Muscle of leg (tissue), 11 donors: ENCODE data around the gene CLN6. TPM values are rescaled to one million over a fixed set of nuclear protein-coding genes. Genes with fewer than 3 reads are reported as not detected.
"Not testable (repeated sequence)": the region's sequence is repeated elsewhere in the genome, so short reads cannot be mapped to it uniquely, and the experiment has no call there.

Experiments
- DNase-seq: peaks from one replicate; pipeline ENCODE4 v3.0.0; 2013
- H3K27ac ChIP-seq: one replicate; pipeline ENCODE4 v1.5.1; 2013; ENCODE audit warnings: mild to moderate bottlenecking, low read length, control low read depth
- H3K27me3 ChIP-seq: one replicate; pipeline ENCODE4 v1.6.1; 2013; ENCODE audit warnings: low read length; ENCODE audit not compliant: control insufficient read depth, insufficient read depth
- H3K36me3 ChIP-seq: one replicate; pipeline ENCODE4 v1.6.1; 2013; ENCODE audit warnings: low read length; ENCODE audit not compliant: control insufficient read depth, insufficient read depth
- H3K4me1 ChIP-seq: one replicate; pipeline ENCODE4 v1.6.1; 2013; ENCODE audit warnings: low read length; ENCODE audit not compliant: control insufficient read depth, insufficient read depth
- H3K4me3 ChIP-seq: one replicate; pipeline ENCODE4 v1.5.1; 2013; ENCODE audit warnings: low read length, control low read depth
- H3K9me3 ChIP-seq: replicated peaks from 2 replicates; pipeline ENCODE4 v1.6.1; 2013; ENCODE audit warnings: low read depth, low read length; ENCODE audit not compliant: control insufficient read depth
- WGBS: methylation state at CpG from one replicate; pipeline ENCODE4 v1.1.5; 2013; ENCODE audit warnings: missing lambda C conversion rate; ENCODE audit not compliant: insufficient coverage; 5-methylcytosine and 5-hydroxymethylcytosine counted together
- polyA plus RNA-seq, 8 donors: library from polyadenylated mRNA; unstranded; fragments of 120-200 nt; gene quantifications; one replicate each; pipeline versions ENCODE4 v1.2.1 to v1.2.3, GENCODE V29; 2013; ENCODE audit warnings: inconsistent platforms in 1 of 8, low replicate concordance in 1 of 8; ENCODE audit not compliant: insufficient read length in 8 of 8, insufficient read depth in 1 of 8
- total RNA-seq: library from RNA; stranded (reverse); fragments of 120-200 nt; gene quantifications from one replicate; pipeline ENCODE4 v1.2.4, GENCODE V29; 2013

The CLN6 gene
- total and polyA plus RNA-seq, 9 donors: 8.2 to 22.0 (median 16.5) TPM

- Histone ChIP-seq H3K4me3 (no peak overlapping the region), H3K27me3 (no peaks in the 10 kb centered on the region), H3K36me3 (peaks cover 6% of the 10 kb centered on the region), H3K4me1 (peaks cover 45% of the 10 kb centered on the region), H3K27ac (no peak overlapping the region), H3K9me3 (no peaks in the 10 kb centered on the region)
- DNase-seq: no peak
- 89% methylated on average over 4 of the region's 12 CpGs for WGBS
These were observed 22.2 kb downstream of the CLN6 start for GRCh38 chr15:68207176-68207935.

DNA sequence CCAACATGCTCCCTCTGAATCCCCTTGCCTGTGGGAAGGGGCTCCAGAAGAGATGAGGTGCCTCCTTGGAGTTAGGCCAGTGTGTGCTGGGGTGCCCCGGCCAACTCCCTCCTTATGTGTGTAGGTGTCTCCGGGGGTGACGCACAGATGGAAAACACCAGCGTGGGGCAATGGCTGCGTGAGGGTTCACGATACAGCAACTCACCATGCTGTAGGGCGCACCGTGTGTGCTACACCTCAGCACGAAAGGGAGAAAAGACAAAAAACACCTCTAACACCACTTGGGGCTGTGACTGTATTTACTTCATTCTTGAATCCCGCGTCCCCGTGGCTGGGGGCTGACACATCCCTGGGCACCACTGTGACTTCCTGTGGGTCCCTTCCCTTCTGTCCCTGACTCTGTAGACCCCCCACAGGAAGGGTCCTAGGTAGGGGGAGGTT lies 22.8 kb downstream of the CLN6 start:
- Histone ChIP-seq H3K36me3 (peaks cover 6% of the 10 kb centered on the region), H3K4me3 (no peak overlapping the region), H3K27me3 (no peaks in the 10 kb centered on the region), H3K9me3 (no peaks in the 10 kb centered on the region), H3K4me1 (peaks cover 45% of the 10 kb centered on the region), H3K27ac (no peak overlapping the region)
- 88% methylated on average over 9 of the region's 12 CpGs for WGBS
- no peak for DNase-seq

- H3K36me3 ChIP-seq: peaks cover 2% of the 10 kb centered on the region
- no peaks in the 10 kb centered on the region for H3K9me3 ChIP-seq
- no peak overlapping the region for H3K4me3 ChIP-seq
- peak; percentile 84 for DNase-seq
- H3K27me3 ChIP-seq: no peaks in the 10 kb centered on the region
- H3K27ac ChIP-seq: peak overlapping the region; percentile 65
- H3K4me1 ChIP-seq: peaks cover 42% of the 10 kb centered on the region
- 41% methylated on average over 7 of the region's 14 CpGs for WGBS
These were observed 23.5 kb downstream of the CLN6 start for GRCh38 chr15:68205954-68206539.

GRCh38 chr15:68205558-68205944 lies 24.0 kb downstream of the CLN6 start:
- DNase-seq: no peak
- H3K27me3 ChIP-seq: no peaks in the 10 kb centered on the region
- H3K4me3 ChIP-seq: no peak overlapping the region
- H3K36me3 ChIP-seq: peaks cover 2% of the 10 kb centered on the region
- H3K9me3 ChIP-seq: no peaks in the 10 kb centered on the region
- peaks cover 39% of the 10 kb centered on the region for H3K4me1 ChIP-seq
- H3K27ac ChIP-seq: peak overlapping the region; percentile 65
- 62% methylated on average over 8 of the region's 13 CpGs for WGBS

GRCh38 chr15:68204776-68205557 lies 24.6 kb downstream of the CLN6 start, which contains the start of gene CALML4:
CALML4 (minus strand) TSS chr15:68205332; CDS start chr15:68205247, 85 bp downstream.
- peak; percentile 90 for DNase-seq
- peaks cover 2% of the 10 kb centered on the region for H3K36me3 ChIP-seq
- 38% methylated on average over 7 of the region's 16 CpGs for WGBS
- peak within 1 kb of the TSS; percentile 11 for H3K4me3 ChIP-seq
- H3K4me1 ChIP-seq: peaks cover 43% of the 10 kb centered on the region
- H3K9me3 ChIP-seq: no peaks in the 10 kb centered on the region
- peak within 1 kb of the TSS; percentile 65 for H3K27ac ChIP-seq
- H3K27me3 ChIP-seq: no peaks in the 10 kb centered on the region

DNA sequence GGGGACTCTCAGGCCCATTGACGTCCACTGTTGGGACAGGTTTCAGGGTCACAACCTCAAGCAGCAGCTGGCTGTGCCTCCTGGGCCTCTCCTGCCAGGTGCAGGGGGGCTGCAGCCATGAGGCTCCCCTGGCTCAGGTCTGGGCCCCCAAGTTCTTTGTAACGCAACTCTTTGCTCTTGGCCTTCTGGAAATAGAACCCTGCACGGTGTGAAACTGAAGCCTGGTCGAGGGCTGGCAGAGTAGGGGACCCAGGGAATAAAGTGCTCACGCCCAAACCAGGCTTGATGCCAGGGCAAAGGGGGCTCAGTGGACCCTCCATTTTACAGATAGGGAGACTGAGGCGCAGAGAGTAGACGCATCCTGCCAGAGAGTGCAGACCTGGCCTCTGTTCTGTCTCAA lies 25.2 kb downstream of the CLN6 start:
- H3K4me3 ChIP-seq: peak overlapping the region; percentile 3

GRCh38 chr15:68203956-68204355 lies 25.6 kb downstream of the CLN6 start:
- Histone ChIP-seq H3K4me1 (peaks cover 49% of the 10 kb centered on the region), H3K27ac (no peak overlapping the region), H3K4me3 (no peak overlapping the region), H3K9me3 (no peaks in the 10 kb centered on the region), H3K27me3 (no peaks in the 10 kb centered on the region), H3K36me3 (peaks cover 2% of the 10 kb centered on the region)
- no peak for DNase-seq
- WGBS: 89% methylated on average over 4 of the region's 5 CpGs

More for the DNA sequence above, 25.2 kb downstream of the CLN6 start:
- WGBS: 57% methylated on average over 5 of the region's 7 CpGs
- no peak for DNase-seq
- peaks cover 2% of the 10 kb centered on the region for H3K36me3 ChIP-seq
- H3K4me1 ChIP-seq: peaks cover 49% of the 10 kb centered on the region
- no peaks in the 10 kb centered on the region for H3K27me3 ChIP-seq
- no peaks in the 10 kb centered on the region for H3K9me3 ChIP-seq
- H3K27ac ChIP-seq: no peak overlapping the region

DNA sequence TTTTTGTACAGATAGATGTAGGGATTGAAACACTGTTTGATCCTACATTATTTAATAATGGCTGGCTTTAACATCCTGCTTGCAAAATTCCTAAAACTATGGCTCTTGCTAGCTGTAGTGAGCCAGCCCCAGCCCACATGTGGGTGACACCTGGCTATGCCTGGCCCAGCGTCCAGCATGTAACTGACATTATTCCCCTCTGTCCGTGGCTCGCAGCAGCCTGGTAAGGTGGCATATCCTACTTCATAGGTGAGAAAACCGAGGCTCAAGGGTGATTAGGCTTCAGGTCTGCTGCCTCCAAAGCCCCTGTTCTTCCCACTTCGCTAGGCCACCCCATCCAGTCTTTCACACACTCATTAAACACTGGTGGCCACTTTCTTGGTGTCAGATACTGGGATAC lies 26.0 kb downstream of the CLN6 start:
- Histone ChIP-seq H3K27ac (no peak overlapping the region), H3K9me3 (no peaks in the 10 kb centered on the region), H3K4me3 (no peak overlapping the region), H3K4me1 (peaks cover 45% of the 10 kb centered on the region), H3K27me3 (no peaks in the 10 kb centered on the region), H3K36me3 (peaks cover 2% of the 10 kb centered on the region)
- 75% methylated on average over 4 of the region's 5 CpGs for WGBS
- DNase-seq: no peak

DNA sequence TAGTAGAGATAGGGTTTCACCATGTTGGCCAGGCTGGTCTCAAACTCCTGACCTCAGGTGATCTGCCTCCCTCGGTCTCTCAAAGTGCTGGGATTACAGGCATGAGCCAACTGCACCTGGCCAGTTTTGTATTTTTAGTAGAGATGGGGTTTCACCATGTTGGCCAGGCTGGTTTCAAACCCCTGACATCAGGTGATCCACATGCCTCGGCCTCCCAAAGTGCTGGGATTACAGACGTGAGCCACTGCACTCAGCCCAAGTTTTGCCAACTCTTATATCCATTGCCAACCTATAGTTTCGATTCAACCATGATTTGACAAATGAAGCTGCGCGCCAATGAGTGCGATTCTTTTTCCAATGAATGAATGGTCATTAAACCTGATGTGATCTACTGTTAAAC lies 26.5 kb downstream of the CLN6 start:
- H3K9me3 ChIP-seq, H3K27me3 ChIP-seq, DNase-seq, H3K36me3 ChIP-seq, H3K4me3 ChIP-seq, H3K27ac ChIP-seq: not testable (repeated sequence)
- 95% methylated on average over 3 of the region's 7 CpGs for WGBS
- peaks cover 45% of the 10 kb centered on the region for H3K4me1 ChIP-seq

DNA sequence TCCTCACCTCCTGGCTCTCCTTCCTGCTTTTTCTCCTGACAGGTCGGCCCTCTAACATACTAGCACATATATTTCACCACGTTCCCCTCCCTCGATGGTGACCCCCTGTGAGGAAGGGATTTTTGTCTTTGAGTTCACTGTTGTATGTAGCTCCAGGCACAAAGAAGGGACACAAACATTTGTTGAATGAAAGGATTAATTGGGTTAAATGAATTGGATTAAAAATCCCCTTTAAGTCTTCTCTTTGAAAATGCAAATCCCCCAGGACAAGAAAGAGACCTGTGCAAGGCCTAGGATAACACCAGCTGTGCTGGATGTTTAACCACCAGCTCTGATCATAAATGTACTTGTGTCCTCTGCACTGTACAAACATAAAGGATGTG lies 27.7 kb downstream of the CLN6 start:
- DNase-seq: no peak
- H3K36me3 ChIP-seq: peaks cover 2% of the 10 kb centered on the region
- no CpG with 5 or more reads among the region's 3 CpGs for WGBS
- H3K4me3 ChIP-seq: no peak overlapping the region
- H3K9me3 ChIP-seq: no peaks in the 10 kb centered on the region
- peaks cover 54% of the 10 kb centered on the region for H3K4me1 ChIP-seq
- H3K27me3 ChIP-seq: no peaks in the 10 kb centered on the region
- no peak overlapping the region for H3K27ac ChIP-seq
